Activated B cell treated with CpG ODN at 0.5 μM for 24 hours (primary cell): ENCODE results near the gene GTF2F2. TPM values are rescaled to one million over a fixed set of nuclear protein-coding genes. Genes with fewer than 3 reads are reported as not detected.

ENCODE experiments used
- ATAC-seq: fragments of 200-7000 bp; cut with Tn5 transposase; one replicate; pipeline ENCODE4 v1.10.0; 2021; ENCODE audit warnings: low read depth, mild to moderate bottlenecking, moderate library complexity
- CTCF ChIA-PET: fragments of 350-600 bp; sonication (Branson Sonifier 250); formaldehyde crosslinking; loops from one replicate; lab custom pipeline; 2021; ENCODE audit warnings: antibody characterized with exemption; lab: Charles Lee
- POLR2A ChIA-PET: fragments of 350-600 bp; sonication (Branson Sonifier 250); formaldehyde crosslinking; loops from one replicate; lab custom pipeline; 2021; ENCODE audit warnings: antibody characterized with exemption; lab: Charles Lee
- DNase-seq: peaks from one replicate; pipeline ENCODE4 v3.0.0; 2022
- H3K27ac Mint-ChIP-seq: one replicate; pipeline ENCODE4 v1.8.0; 2020; ENCODE audit warnings: mixed read lengths
- H3K27me3 Mint-ChIP-seq: one replicate; pipeline ENCODE4 v1.8.0; 2021; ENCODE audit warnings: mixed read lengths
- H3K36me3 Mint-ChIP-seq: one replicate; pipeline ENCODE4 v1.8.0; 2021; ENCODE audit warnings: low read depth, mixed read lengths
- H3K4me1 Mint-ChIP-seq: one replicate; pipeline ENCODE4 v1.8.0; 2021; ENCODE audit warnings: mixed read lengths
- H3K4me3 Mint-ChIP-seq: one replicate; pipeline ENCODE4 v1.8.0; 2020; ENCODE audit warnings: mild to moderate bottlenecking, mixed read lengths
- H3K9me3 Mint-ChIP-seq: one replicate; pipeline ENCODE4 v1.8.0; 2020; ENCODE audit warnings: mixed read lengths
- intact Hi-C: fragments of 100-400 bp; cut with micrococcal nuclease; formaldehyde crosslinking; loops from one replicate; pipeline ENCODE4 v1.15.1; 2024
- total RNA-seq: library from RNA; stranded (reverse); gene quantifications from 2 replicates; pipeline ENCODE4 v1.2.3, GENCODE V29; 2022
- TF ChIP-seq, protein P1 (sequence below): fragments of 200-600 bp; IDR thresholded peaks from one replicate; pipeline ENCODE4 v1.8.0; 2022; ENCODE audit warnings: antibody characterized with exemption, mild to moderate bottlenecking

Gene GTF2F2
- total RNA-seq, 1 donor from 2014 or later, result 19.8 TPM

DNA sequence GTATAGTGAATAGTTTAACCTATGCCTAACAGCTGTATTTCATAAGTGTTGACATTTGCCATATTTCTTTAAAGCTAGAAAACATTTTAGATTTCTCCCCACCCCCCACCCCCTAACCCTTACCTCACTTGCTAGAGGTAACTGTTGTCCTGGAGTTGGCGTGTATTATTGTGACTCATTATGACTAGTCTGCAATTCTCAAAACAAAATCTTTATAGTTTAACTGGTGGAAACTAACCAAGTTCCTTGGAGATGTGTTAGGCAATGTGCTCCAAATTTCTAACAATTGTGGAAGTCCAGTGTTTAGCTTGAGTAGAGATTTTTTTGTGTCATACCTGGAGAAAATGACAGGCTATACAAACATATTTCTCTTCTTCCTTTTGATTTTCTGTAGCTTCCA, 42.5 kb downstream of the GTF2F2 start:
- Mint-ChIP-seq H3K4me3 (no peak overlapping the region), H3K27ac (no peak overlapping the region), H3K27me3 (no peaks in the 10 kb centered on the region), H3K9me3 (peaks cover 6% of the 10 kb centered on the region), H3K36me3 (peaks cover 55% of the 10 kb centered on the region), H3K4me1 (peaks cover 8% of the 10 kb centered on the region)
- intact Hi-C loops, result loop anchor here (2.0 kb wide), 1 partner anchor 14 kb away; no protein-coding TSS in a partner anchor
- ATAC-seq, result no peak
- ChIA-PET POLR2A (no interaction called here), CTCF (no interaction called here)
- TF ChIP-seq, protein P1, sequence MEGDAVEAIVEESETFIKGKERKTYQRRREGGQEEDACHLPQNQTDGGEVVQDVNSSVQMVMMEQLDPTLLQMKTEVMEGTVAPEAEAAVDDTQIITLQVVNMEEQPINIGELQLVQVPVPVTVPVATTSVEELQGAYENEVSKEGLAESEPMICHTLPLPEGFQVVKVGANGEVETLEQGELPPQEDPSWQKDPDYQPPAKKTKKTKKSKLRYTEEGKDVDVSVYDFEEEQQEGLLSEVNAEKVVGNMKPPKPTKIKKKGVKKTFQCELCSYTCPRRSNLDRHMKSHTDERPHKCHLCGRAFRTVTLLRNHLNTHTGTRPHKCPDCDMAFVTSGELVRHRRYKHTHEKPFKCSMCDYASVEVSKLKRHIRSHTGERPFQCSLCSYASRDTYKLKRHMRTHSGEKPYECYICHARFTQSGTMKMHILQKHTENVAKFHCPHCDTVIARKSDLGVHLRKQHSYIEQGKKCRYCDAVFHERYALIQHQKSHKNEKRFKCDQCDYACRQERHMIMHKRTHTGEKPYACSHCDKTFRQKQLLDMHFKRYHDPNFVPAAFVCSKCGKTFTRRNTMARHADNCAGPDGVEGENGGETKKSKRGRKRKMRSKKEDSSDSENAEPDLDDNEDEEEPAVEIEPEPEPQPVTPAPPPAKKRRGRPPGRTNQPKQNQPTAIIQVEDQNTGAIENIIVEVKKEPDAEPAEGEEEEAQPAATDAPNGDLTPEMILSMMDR, result no peak
- DNase-seq, result no peak

DNA sequence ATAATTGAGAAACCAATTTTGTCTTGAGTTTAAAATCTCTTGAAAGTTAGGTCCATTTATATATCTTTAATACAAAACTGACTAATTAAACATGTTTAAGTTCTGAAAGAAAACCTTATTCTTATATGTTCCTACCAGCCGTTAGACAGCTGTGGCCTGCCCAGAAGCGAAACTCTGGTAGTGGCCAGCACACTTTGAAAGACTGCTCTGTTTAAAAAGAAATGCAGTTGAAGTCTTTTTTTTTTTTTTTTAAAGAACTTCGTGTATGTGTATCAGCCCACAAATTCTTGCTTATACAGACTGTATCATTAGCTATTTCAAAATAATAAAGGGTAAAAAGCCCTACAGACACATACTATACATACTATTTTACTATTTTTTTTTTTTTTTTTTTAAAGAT, 46.5 kb downstream of the GTF2F2 start:
- Mint-ChIP-seq H3K4me3 (no peak overlapping the region), H3K27ac (no peak overlapping the region), H3K27me3 (no peaks in the 10 kb centered on the region), H3K9me3 (no peaks in the 10 kb centered on the region), H3K36me3 (peaks cover 49% of the 10 kb centered on the region), H3K4me1 (peaks cover 8% of the 10 kb centered on the region)
- DNase-seq (no peak), ATAC-seq (no peak)
- intact Hi-C loops, result no loop called here
- CTCF ChIA-PET, result no interaction called here
- TF ChIP-seq, protein P1, result no peak
- POLR2A ChIA-PET, result interaction anchor here (0.6 kb wide), 1 partner anchor 794 kb away, joined by 3 read pairs; no protein-coding TSS in a partner anchor

DNA sequence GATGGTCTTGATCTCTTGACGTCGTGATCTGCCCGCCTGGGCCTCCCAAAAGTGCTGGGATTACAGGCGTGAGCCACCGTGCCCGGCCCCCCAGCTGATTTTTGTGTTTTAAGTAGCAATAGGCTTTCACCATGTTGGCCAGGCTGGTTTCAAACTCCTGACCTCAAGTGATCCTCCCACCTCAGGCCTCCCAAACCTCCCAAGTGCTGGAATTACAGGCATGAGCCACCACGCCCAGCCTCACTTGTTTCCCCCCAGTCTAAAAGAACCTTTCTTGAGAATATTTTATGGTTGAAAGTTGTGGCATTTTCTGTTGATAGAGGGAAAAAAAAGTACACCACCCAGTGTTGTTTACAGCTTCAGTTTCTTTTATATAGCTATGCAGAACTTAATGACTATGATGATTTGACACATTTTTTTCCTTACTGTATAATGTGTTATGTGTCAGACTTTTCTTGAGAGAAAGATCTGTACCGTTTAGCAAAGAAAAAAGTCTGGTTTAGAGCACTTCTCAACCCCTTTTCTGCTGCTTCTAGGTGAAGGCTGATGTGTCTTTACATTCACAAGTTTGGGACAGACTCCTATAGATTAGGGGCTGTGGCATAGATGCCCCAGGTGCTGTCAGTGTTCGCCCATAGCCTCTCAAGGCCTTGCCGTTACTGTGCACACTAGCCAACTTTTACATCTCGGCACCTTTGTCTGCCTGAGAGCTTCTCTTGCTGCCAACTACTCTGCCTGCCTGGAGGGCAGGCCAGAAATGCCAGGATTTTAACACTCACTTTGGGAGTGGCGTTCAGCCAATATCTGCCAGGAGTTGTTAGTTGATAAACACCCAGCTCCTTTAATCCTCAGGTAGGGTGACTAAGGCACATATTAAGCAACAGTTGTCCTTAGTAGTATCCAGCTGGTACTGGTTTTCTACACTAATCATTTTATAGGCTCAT, 47.6 kb downstream of the GTF2F2 start:
- Mint-ChIP-seq H3K9me3 (no peaks in the 10 kb centered on the region), H3K4me1 (peaks cover 3% of the 10 kb centered on the region), H3K36me3 (peaks cover 56% of the 10 kb centered on the region), H3K27me3 (no peaks in the 10 kb centered on the region), H3K4me3 (no peak overlapping the region), H3K27ac (no peak overlapping the region)
- ChIA-PET POLR2A (no interaction called here), CTCF (no interaction called here)
- DNase-seq, result no peak
- intact Hi-C loops, result no loop called here
- ATAC-seq, result no peak
- TF ChIP-seq, protein P1, result no peak

DNA sequence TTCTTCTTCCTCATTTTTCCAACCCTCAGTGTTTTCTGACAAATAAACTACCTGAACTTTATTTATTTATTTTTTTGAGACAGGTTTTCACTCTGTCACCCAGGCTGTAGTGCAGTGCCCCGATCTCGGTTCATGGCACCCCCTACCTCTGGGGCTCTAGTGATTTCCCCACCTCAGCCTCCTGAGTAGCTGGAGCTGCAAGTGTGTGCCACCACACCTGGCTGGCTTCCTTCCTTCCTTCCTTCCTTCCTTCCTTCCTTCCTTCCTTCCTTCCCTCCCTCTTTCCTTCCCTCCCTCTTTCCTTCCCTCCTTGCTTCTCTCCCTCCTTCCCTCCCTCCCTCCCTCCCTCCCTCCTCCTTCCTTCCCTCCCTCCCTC, 48.2 kb downstream of the GTF2F2 start:
- ChIA-PET POLR2A (no interaction called here), CTCF (no interaction called here)
- peaks cover 56% of the 10 kb centered on the region for H3K36me3 Mint-ChIP-seq
- no peaks in the 10 kb centered on the region for H3K27me3 Mint-ChIP-seq
- intact Hi-C loops, result no loop called here
- no peak overlapping the region for H3K4me3 Mint-ChIP-seq
- DNase-seq (no peak), ATAC-seq (no peak)
- H3K9me3 Mint-ChIP-seq, result no peaks in the 10 kb centered on the region
- H3K4me1 Mint-ChIP-seq, result no peaks in the 10 kb centered on the region
- no peak overlapping the region for H3K27ac Mint-ChIP-seq
- TF ChIP-seq, protein P1, result no peak

DNA sequence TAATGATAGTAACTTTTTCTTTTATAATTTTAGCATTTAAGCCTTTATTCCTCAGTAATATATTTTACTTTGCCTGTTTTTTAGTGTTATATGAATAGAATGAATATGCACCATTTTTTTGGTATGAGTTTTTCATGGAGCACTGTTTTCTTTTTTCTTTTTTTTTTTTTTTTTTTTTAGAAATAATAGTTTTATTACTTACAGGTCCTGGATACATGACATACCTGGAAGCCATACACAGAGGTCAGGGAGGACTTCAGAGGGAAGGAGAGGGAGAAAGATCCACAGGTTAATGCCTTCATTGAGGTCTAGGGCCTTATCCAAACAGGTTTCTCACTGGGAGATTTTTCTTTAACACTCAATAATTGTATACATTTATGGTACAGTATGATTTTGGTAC, 54.2 kb downstream of the GTF2F2 start:
- no peak for ATAC-seq
- Mint-ChIP-seq H3K36me3 (peaks cover 42% of the 10 kb centered on the region), H3K27ac (no peak overlapping the region), H3K9me3 (no peaks in the 10 kb centered on the region), H3K27me3 (no peaks in the 10 kb centered on the region), H3K4me1 (peaks cover 11% of the 10 kb centered on the region), H3K4me3 (no peak overlapping the region)
- POLR2A ChIA-PET, result no interaction called here
- DNase-seq, result no peak
- CTCF ChIA-PET, result no interaction called here
- intact Hi-C loops, result no loop called here
- TF ChIP-seq, protein P1, result no peak
